Neuron (in vitro differentiated cells): Measurements from ENCODE around the gene MUS81.
A peak's percentile ranks its signal among the peaks of the same experiment; 100 is the strongest.

Experiments
- H2AFZ ChIP-seq: one replicate; pipeline ENCODE4 v1.6.1; 2013; ENCODE audit warnings: low read depth, mild to moderate bottlenecking, inconsistent platforms, low read length, moderate library complexity
- H3K27me3 ChIP-seq: one replicate; pipeline ENCODE4 v1.6.1; 2013; ENCODE audit warnings: low read length; ENCODE audit not compliant: insufficient read depth
- H3K36me3 ChIP-seq: one replicate; pipeline ENCODE4 v1.6.1; 2013; ENCODE audit warnings: low read length; ENCODE audit not compliant: insufficient read depth
- H3K4me1 ChIP-seq: one replicate; pipeline ENCODE4 v1.6.1; 2013; ENCODE audit warnings: low read length; ENCODE audit not compliant: insufficient read depth
- H3K4me3 ChIP-seq: 2 replicates; pipeline ENCODE4 v1.5.1; 2013; ENCODE audit warnings: mild to moderate bottlenecking, low read length, moderate library complexity
- H3K9me3 ChIP-seq: one replicate; pipeline ENCODE4 v1.6.1; 2013; ENCODE audit warnings: low read length

The MUS81 gene

DNA sequence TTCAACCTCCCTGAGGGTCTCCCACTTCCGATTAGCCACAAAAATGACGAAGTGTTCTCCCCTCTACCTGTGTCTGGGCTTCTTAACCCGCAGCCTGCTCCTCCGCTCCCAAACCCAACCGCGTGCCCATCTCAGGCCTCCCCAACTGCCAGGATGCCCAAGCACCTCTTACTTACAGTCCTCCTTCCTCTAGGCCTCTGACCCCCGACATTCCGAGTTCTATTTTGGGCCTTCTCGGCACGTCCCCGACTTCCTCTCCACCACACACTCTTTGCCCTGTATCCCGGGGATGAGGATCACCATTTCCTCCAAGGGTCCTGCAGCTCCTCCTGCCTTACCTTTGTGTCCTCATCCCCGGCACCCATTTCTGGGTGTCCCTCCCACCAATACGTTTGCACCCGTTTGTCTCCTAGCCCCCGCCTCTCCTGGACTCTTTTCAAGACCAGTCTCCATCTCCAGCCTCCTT, 388 bp upstream of the MUS81 start:
- Histone ChIP-seq H3K4me1 (peaks cover 29% of the 10 kb centered on the region), H3K9me3 (no peaks in the 10 kb centered on the region), H3K27me3 (no peaks in the 10 kb centered on the region), H3K4me3 (peak overlapping the region; percentile 92), H2AFZ (no peak overlapping the region), H3K36me3 (peaks cover 54% of the 10 kb centered on the region)

DNA sequence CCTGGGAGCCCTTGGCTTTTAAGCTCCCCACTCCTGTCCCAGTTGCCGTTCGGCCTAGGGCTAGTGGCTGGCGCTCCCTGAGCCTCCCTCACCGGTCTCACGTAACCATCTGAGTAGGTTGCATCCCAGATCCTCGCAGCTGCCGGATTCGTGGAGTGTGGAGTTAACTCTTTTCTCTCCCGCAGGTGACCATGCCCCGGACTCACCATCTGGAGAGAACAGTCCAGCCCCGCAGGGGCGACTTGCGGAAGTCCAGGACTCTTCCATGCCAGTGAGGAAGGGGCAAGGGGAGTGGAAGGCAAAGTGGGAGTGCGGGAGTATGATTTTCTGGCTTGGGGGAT, 902 bp downstream of the MUS81 start:
- Histone ChIP-seq H3K4me3 (peak overlapping the region; percentile 92), H3K9me3 (no peaks in the 10 kb centered on the region), H2AFZ (no peak overlapping the region), H3K27me3 (no peaks in the 10 kb centered on the region), H3K4me1 (peaks cover 25% of the 10 kb centered on the region), H3K36me3 (peaks cover 54% of the 10 kb centered on the region)

DNA sequence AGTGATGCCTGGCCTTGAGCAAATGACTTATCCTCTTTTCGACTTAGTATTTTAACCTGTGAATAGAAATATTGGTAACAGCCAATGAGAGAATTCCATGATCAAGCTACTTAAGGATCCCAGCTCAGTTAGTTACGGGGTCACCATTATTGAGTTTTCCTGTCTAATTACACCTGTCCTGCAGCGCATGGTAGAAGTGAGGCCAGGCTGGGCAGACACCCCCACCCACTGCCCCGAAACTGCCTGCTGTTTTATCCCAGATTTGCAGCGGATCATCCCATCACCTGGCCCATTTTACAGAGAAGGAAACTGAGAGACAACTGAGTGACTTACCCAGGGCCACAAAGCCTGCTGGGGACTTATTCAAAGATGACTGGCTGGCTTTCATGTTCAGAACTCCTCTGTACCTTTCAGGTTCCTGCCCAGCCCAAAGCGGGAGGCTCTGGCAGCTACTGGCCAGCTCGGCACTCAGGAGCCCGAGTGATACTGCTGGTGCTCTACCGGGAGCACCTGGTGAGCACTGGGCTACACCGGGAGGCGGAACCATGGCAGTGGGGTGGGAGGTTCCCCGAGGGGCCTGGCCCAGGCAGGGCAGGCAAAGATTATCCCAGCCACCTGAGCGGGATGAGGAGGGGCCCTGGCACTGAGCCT, 1.4 kb downstream of the MUS81 start:
- Histone ChIP-seq H2AFZ (no peak overlapping the region), H3K4me3 (peak overlapping the region; percentile 92), H3K4me1 (peaks cover 20% of the 10 kb centered on the region), H3K9me3 (no peaks in the 10 kb centered on the region), H3K27me3 (no peaks in the 10 kb centered on the region), H3K36me3 (peaks cover 51% of the 10 kb centered on the region)

DNA sequence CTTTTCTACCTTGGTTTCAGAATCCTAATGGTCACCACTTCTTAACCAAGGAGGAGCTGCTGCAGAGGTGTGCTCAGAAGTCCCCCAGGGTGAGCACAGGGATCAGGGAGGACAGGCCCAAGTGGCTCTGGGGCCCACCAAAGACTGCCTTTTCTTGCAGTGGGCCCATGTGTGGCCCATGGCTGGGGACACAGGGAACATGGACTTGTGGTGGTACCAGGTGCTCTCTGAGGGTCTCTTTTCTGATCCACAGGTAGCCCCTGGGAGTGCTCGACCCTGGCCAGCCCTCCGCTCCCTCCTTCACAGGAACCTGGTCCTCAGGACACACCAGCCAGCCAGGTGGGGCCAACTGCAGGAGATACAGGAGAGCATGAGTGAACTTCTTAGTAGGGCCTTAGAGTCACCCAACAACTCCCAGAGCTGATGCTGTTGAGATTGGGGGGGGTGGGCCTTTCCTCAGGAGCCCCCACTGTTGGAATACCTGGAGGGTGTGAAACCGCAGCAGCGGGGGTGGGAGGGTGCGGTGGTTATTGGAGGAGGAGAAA, 2.0 kb downstream of the MUS81 start:
- no peak overlapping the region for H2AFZ ChIP-seq
- H3K4me1 ChIP-seq = peaks cover 19% of the 10 kb centered on the region
- H3K36me3 ChIP-seq = peaks cover 56% of the 10 kb centered on the region
- no peaks in the 10 kb centered on the region for H3K9me3 ChIP-seq
- no peak overlapping the region for H3K4me3 ChIP-seq
- no peaks in the 10 kb centered on the region for H3K27me3 ChIP-seq

DNA sequence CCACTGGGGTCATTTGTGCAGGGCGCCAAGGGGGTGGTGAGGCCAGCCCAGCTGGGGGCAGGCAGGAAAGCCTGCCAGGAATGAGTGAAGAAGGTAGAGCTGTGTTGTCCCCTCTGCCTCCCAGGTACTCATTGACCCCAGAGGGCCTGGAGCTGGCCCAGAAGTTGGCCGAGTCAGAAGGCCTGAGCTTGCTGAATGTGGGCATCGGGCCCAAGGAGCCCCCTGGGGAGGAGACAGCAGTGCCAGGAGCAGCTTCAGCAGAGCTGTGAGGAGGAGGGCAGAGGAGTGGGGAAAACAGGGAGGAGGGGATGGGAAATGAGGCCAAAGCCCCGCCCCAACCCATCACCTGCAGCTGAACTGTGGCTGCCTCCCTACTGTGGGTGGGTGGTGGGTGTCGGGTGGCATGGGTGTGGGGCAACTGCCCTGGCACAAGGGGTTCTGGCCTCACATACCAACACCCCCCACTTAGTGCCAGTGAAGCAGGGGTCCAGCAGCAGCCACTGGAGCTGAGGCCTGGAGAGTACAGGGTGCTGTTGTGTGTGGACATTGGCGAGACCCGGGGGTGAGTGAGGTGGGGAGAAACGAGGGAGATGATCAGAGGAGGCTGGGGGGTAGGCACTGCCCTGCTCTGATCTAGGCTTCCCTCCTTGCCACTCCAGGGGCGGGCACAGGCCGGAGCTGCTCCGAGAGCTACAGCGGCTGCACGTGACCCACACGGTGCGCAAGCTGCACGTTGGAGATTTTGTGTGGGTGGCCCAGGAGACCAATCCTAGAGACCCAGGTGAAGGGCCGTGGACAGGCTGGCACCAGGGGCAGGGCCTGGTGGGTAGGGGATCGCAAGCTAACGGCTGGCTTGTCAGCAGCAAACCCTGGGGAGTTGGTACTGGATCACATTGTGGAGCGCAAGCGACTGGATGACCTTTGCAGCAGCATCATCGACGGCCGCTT, 3.0 kb downstream of the MUS81 start:
- no peaks in the 10 kb centered on the region for H3K9me3 ChIP-seq
- H2AFZ ChIP-seq = no peak overlapping the region
- H3K36me3 ChIP-seq = peaks cover 56% of the 10 kb centered on the region
- no peak overlapping the region for H3K4me3 ChIP-seq
- H3K27me3 ChIP-seq = no peaks in the 10 kb centered on the region
- peaks cover 19% of the 10 kb centered on the region for H3K4me1 ChIP-seq

DNA sequence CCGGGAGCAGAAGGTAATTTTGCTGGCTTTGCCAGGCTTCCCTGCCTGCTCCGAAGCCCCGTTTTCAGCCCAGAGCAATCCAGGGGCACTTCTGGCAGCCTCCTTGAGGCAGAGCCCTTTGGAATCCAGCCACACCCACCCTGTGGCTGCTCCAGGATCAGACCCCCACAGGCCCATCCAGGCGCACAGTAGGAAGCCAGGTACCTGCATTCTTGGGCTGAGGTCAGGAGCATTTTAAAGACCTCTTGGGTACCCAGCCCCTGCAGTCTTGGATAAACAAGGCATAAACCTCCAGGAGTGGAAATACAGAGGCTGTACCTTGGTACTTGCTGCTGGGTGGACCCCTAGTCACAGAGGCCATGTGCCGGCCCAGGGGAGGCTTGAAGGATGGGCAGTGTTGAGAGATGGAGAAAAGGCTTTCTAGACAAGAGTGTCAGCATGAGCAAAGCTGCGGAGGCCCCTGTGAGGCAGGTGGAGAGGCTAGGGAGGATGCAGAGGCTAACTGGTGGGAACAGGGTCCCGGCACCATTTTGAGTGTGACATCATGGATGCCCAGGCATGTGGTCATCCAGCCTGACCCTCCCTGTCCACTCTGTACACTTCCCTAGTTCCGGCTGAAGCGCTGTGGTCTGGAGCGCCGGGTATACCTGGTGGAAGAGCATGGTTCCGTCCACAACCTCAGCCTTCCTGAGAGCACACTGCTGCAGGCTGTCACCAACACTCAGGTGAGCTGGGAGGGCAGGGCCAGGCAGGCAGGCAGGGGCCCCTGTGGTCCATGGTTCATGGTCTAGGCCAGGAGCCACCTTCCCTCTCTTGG, 3.9 kb downstream of the MUS81 start:
- peaks cover 56% of the 10 kb centered on the region for H3K36me3 ChIP-seq
- no peak overlapping the region for H2AFZ ChIP-seq
- H3K4me3 ChIP-seq = no peak overlapping the region
- H3K27me3 ChIP-seq = no peaks in the 10 kb centered on the region
- no peaks in the 10 kb centered on the region for H3K9me3 ChIP-seq
- H3K4me1 ChIP-seq = peaks cover 12% of the 10 kb centered on the region

DNA sequence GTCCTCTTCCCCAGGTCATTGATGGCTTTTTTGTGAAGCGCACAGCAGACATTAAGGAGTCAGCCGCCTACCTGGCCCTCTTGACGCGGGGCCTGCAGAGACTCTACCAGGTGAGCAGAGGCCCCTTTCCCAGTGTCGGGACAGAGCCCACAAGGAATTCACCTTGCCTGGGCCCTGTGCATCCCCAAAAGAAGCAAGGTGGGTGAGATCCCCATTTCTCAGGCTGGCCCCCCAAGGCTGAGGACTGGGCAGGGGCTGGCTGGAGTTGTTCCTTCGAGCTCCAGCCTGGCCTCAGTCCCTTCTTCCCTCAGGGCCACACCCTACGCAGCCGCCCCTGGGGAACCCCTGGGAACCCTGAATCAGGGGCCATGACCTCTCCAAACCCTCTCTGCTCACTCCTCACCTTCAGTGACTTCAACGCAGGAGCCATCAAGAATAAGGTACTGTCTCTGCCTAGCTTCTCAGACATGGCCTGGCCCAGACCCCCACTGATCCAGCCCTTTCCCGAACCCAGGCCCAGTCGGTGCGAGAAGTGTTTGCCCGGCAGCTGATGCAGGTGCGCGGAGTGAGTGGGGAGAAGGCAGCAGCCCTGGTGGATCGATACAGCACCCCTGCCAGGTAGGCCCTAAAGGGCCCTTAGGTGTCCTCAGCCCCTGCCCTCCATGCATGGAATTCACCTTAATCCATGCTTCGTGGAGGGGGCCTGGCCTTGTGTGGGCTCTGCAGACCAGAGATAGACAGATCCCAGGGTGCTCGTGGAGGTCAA, 4.7 kb downstream of the MUS81 start:
- Histone ChIP-seq H3K9me3 (no peaks in the 10 kb centered on the region), H3K36me3 (peaks cover 56% of the 10 kb centered on the region), H3K4me3 (no peak overlapping the region), H3K27me3 (no peaks in the 10 kb centered on the region), H3K4me1 (peaks cover 15% of the 10 kb centered on the region), H2AFZ (no peak overlapping the region)

DNA sequence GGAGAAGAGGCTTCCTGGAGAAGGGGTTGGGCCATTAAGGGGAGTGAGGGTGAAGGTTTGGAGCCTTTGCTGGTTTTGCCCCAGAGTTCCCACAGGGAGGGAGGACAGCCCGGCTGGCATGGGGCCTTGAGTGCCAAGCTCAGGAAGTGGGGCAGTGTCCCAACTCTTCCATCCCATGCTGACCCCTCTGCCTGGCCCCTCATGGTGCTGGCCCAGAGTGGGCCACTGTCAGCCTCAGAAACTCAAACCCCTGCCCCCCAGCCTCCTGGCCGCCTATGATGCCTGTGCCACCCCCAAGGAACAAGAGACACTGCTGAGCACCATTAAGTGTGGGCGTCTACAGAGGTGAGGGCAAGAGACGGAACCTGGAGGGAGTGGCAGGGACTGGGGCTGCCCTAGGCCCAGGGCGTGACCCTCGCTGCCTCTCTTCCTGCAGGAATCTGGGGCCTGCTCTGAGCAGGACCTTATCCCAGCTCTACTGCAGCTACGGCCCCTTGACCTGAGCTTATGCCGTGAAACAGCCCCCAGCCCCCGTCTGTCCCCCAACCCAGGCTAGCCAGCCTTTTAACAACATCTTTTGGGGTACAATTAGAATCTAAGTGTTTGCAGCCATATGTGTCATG, 5.4 kb downstream of the MUS81 start:
- H3K27me3 ChIP-seq = no peaks in the 10 kb centered on the region
- H3K4me3 ChIP-seq = no peak overlapping the region
- peaks cover 56% of the 10 kb centered on the region for H3K36me3 ChIP-seq
- no peak overlapping the region for H2AFZ ChIP-seq
- no peaks in the 10 kb centered on the region for H3K9me3 ChIP-seq
- peaks cover 19% of the 10 kb centered on the region for H3K4me1 ChIP-seq

DNA sequence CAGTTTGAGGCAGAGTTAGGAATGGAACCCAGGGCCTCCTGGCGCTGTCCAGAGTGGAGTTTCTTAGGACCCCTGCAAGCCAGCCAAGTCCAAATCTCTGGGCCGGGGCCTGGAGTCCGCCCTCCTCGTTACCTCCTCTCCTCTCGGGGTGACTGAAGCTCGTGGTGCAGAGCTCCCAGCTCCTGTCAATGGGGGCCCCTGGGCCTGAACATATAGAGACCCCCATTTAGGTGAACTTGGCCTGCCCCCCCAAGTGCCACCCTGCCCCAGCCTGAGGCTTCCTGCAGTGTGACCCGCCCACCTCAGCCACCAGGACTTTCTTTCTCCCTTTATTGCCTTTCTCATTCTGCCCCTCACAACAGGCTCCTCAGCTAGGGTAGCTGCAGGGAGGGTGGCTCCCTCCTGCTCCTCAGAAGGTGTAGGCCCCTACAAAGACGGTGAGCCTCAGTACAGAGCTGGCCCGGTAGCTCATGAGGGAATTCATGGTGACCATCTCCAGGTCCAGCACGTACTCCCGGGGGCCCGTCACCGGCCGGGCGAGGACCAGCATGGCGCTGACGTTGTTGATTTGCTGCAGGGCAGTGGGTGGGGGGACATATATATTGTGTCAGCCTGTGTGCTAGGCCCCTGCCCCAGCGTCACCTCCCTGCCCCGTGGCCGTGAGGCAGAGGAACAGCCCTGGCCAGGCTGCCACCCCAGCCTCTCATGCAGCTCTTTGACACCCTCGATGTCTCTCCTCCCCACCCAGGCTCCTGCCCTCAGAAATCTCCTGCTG, 6.5 kb downstream of the MUS81 start:
- no peak overlapping the region for H3K4me3 ChIP-seq
- no peaks in the 10 kb centered on the region for H3K27me3 ChIP-seq
- no peak overlapping the region for H2AFZ ChIP-seq
- H3K36me3 ChIP-seq = peaks cover 51% of the 10 kb centered on the region
- H3K4me1 ChIP-seq = peaks cover 16% of the 10 kb centered on the region
- H3K9me3 ChIP-seq = no peaks in the 10 kb centered on the region

DNA sequence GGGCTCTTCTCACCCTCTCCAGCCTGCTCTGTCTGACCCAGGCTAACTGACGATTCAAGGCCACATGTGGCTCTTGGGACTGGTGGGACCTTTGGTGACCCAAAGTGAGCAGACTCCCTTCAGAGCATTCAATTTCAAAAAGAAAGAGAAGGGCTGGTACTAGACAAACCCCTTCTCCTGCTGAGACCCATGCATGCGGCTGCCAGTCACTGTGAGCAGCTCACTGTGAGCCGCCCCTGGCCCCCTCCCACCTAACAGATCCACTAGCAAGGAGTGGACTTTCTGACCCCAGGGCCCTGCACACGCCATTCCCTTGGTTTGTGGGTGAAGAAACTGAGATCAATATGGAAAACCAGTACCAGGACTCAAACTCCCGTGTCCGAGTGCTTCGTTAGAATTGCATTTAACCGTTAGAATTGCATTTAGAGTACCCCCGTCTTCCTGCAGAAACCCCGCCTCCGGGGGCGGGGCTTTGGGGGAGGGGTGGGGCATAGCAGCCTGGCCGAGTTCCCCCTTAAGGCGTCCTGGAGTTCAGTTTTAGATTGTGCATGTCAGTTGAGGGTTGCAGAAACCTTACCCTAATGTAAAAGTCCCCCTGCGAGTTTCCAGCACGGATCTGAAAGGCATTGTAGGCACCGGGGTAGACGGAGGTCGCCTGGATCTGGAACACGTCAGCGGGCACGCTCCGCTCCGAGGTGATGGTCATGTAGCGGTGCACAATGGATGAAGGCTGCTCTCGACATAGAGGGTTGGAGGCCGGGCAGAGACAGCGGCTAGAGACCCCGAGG, 7.2 kb downstream of the MUS81 start:
- no peak overlapping the region for H2AFZ ChIP-seq

DNA sequence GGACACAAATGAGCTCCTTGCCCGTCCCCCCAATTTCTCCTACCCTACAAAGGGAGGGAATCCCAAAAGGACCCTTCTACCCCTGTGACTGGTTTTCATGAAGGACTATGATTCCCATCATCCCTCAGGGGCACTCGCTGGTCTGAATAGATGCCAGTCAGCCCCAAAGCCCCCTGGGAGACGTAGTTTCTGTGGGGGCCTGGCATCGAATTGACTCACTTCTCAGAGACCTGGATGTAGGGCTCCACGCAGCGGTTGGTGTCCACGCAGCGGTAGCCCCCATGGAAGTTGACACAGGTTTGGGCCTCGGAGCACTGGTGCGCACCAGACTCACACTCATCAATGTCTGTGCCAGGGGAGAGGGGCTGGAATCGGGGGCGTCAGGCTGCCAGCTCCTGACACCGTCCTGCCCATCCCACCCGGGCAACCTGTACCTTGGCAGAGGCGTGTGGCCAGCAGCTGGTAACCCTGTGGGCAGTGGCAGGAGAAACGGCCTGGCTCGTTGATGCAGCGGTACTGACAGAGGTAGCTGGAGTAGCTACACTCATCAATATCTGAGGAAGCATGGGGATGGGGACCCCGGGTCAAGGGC, 7.9 kb downstream of the MUS81 start:
- Histone ChIP-seq H3K27me3 (no peaks in the 10 kb centered on the region), H3K4me3 (no peak overlapping the region), H3K4me1 (peaks cover 13% of the 10 kb centered on the region), H3K9me3 (no peaks in the 10 kb centered on the region), H3K36me3 (peaks cover 36% of the 10 kb centered on the region), H2AFZ (no peak overlapping the region)

More for the DNA sequence above, 7.2 kb downstream of the MUS81 start:
- Histone ChIP-seq H3K36me3 (peaks cover 43% of the 10 kb centered on the region), H3K9me3 (no peaks in the 10 kb centered on the region), H3K27me3 (no peaks in the 10 kb centered on the region), H3K4me1 (peaks cover 13% of the 10 kb centered on the region), H3K4me3 (no peak overlapping the region)
